GM21447 (cell line): Measurements from ENCODE around the gene RANBP6.
A peak's percentile ranks its signal among the peaks of the same experiment; 100 is the strongest.
"Not testable (repeated sequence)": the region's sequence is repeated elsewhere in the genome, so short reads cannot be mapped to it uniquely, and the experiment has no call there.

Experiments
- ATAC-seq: cut with Tn5 transposase; IDR thresholded peaks from one replicate; pipeline ENCODE4 v1.9.1; 2021; ENCODE audit not compliant: unreplicated experiment

RANBP6 gene

DNA sequence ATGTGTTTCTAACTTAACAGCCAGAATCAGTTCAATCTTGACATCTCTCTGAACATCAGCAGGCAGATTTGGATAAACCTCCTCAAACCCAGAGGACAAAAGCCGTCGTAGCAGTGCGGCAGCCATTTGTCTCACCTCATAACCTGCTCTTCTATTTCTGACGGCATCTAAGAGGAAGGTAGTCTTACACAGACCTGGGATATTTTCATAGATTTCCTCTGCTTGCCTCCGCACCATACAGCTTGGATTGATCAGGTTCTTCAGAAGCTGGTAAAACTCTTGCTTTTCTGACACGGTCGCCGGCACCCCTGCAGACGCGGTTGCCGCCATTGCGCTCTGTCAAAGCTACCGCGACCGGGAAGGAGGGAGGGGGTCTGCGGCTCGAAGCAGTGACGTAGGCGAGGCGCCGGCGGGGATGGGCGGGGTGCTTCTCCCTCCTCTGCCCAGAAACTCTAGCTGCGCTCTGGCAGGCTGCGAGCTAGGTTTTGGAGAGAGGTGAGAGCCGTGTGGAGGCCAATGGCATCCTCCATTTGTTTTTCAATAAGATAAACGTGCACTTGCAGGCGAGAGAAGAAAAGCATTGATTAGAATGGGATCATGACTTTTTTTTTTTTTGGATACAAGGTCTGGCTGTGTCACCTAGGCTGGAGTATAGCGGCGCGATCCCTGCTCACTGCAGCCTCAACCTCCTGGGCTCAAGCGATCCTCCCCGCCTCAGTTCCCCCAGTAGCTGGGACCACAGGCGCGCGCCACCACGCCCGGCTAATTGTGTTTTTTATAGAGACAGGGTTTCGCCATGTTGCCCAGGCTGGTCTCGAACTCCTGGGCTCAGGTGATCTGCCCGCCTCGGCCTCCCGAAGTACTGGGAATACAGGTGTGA is at the start of gene RANBP6:
Gene RANBP6, minus strand, starts transcription at position 347 of the 880 bp plus-strand sequence. Its CDS starts 17 bp downstream, at position 330.
- peak; percentile 97 for ATAC-seq

DNA sequence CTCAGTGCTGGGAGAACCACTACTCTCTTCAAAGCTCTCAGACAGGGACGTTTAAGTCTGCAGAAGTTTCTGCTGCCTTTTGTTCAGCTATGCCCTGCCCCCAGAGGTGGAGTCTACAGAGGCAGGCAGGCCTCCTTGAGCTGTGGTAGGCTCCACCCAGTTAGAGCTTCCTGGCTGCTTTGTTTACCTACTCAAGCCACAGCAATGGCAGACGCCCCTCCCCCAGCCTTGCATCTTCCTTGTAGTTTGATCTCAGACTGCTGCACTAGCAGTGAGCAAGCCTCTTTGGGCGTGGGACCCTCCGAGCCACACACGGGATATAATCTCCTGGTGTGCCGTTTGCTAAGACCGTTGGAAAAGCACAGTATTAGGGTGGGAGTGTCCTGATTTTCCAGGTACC is 47.7 kb upstream of the RANBP6 start:
- ATAC-seq = not testable (repeated sequence)

DNA sequence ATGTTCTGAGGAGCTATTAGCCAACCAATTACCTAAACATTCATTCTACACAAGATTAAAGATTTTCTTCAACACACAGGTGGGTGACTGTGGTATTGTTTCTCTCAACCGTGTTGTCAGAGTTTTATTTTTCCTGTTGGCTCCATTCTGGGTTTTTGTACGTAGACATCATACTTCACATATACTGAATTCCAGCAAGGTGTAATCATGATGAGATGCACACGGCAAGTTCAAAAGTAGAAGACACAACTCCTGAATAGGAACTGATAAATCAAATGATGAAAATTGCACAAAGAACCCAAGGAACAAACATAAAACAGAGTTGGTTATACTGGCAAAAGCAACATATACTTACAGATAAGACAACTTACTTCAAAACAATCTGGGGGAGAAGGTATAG is 40.2 kb upstream of the RANBP6 start:
- ATAC-seq = no peak

DNA sequence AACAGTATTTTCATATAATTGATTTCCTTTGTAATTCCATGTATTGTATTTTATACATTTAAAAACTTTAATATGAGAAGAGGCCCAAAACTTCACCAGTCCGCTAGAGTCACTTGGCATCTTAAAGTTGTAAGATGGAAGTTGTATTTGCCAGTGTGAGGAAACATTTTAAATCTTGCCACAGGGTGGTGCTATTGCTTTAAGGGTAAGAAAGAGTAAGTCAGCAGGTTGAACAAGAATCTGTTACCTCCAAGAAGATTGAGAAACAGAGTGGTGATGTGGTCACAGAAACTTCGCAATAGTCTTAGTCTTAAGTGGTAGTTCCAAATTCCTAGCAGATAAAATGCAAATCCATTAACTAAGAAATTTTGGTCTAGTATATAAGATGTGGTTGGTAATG is 39.8 kb upstream of the RANBP6 start:
- ATAC-seq = peak; percentile 62

DNA sequence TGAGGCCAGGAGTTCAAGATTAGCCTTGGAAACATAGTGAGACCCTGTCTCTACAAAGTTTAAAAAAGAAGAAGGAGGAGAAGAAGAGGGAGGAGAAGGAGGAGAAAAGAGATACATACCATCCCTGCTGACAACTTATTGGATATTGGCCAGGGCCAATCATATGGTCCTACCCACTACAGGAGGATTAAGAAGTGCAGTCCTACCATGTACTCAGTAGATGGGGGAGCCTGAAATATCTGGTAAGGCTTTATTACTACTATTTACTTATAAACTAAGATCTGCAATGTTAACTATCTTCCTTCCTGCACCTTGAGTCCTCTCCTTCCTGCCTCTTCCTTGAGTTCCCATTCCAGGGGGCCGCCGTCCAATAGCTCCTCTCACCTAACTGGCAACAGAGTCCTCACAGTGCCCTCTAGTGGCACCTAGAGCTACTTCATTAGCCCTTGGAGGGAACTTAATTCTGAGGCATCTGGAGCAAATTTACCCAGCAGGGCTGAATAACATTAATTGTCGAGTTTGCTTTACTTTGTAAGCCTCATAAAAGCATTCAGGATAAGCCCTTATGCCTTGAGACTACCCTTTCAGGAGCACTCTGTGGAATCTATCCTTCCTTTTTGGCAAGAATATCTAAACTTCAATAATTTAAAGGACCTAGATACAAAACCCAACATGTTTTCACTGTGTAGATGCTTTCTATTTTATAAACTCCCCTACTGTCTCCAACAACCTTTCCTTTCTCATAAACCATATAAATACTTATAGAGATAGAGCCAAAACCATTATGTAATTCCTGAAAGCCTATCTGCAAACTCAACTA is 39.1 kb upstream of the RANBP6 start:
- ATAC-seq = no peak

DNA sequence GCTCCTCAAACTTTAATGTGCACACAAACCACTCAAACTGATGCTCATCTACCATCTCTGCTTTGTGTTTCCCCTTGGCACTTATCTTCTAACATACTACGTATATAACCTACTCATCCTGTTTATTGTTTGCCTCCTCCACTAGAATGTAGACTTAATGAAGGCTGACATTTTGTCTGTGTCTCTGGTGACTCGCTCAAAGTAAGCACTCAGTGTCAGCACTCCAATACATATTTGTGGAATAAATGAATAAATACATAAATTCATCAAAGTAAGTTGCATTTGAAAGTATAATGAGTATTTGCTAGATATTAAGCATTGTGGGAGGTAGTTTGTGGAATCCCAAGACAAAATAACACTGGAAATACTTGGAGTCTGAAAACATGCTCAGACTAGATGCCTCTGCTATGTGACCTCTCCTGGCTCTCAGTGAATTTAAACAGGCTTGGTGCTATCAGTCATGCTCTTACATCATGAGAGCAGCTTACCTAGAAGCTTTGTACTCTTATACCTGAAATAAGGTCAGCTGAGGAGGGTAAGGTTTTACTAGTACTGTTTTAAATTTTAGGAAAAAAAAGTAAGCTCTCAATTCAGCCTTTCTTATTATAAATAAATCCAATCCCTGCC is 37.0 kb upstream of the RANBP6 start:
- ATAC-seq = no peak

- ATAC-seq = no peak
These were observed 36.1 kb upstream of the RANBP6 start for GRCh38 chr9:6051511-6051950.

- ATAC-seq = peak; percentile 75
These were observed 34.4 kb upstream of the RANBP6 start for GRCh38 chr9:6049798-6050197.

GRCh38 chr9:6048039-6048438 is 32.6 kb upstream of the RANBP6 start:
- no peak for ATAC-seq

GRCh38 chr9:6047020-6047419 is 31.6 kb upstream of the RANBP6 start:
- no peak for ATAC-seq

- no peak for ATAC-seq
These were observed 29.9 kb upstream of the RANBP6 start for GRCh38 chr9:6045364-6045763.

GRCh38 chr9:6040077-6040476 is 24.7 kb upstream of the RANBP6 start:
- ATAC-seq = no peak

DNA sequence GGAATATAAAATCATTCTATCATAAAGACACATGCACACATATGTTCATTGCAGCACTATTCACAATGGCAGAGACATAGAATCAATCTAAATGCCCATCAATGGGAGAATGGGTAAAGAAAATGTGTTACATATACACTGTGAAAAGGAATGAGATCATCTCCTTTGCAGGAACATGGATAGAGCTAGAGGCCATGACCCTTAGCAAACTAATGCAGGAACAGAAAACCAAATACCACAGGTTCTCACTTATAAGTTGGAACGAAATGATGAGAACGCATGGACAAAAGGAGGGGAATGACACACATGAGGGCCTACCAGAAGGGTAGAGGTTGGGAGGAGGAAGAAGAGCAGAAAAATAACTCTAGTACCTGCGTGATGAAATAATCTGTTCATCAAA is 21.0 kb upstream of the RANBP6 start:
- no peak for ATAC-seq

GRCh38 chr9:6034954-6035353 is 19.5 kb upstream of the RANBP6 start:
- ATAC-seq = no peak

- ATAC-seq = no peak
These were observed 14.3 kb upstream of the RANBP6 start for GRCh38 chr9:6029604-6030274.

- peak; percentile 73 for ATAC-seq
These were observed 8.7 kb upstream of the RANBP6 start for GRCh38 chr9:6024035-6024554.

DNA sequence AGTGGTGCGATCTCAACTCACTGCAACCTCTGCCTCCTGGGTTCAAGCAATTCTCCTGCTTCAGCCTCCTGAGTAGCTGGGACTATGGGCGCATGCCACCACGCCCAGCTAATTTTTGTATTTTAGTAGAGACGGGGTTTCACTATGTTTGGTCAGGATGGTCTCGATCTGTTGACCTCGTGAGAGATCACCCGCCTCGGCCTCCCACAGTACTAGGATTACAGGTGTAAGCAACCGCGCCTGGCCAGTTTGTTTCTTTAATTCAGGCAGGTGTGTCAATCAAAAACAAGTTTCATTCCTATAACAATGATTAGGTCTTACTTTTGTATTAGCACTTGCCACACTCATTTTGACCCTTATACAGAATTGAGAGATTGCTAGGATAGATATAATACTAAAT is 1.6 kb upstream of the RANBP6 start:
- ATAC-seq = not testable (repeated sequence)

DNA sequence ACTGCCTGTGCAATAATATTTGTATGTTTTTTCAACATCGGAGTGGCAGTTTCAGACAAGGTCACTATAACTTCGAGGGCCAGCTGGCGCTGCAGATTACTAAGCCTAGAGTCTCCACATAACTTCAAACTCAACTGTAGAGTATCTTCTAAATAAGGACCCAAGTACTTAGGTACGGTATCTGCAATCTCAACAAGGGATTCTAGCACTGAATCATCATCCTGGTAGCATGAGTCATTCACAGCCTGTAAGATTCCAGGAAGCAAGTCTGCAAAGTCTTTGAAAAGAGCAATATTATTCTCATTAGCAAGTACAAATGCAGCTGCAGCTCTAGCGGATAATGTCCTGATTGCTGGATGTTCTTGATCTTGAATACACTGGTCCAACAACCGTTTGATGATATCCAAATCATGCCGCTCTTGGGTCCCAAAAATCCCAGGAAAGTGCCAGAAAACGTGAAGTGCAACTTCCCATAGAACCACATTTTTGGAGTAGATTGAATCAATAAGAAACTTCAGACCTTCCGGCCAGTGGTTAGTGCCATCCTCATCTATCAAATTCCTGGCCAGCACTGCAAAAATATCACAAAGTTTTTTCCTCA is 654 bp downstream of the RANBP6 start:
- ATAC-seq = no peak

DNA sequence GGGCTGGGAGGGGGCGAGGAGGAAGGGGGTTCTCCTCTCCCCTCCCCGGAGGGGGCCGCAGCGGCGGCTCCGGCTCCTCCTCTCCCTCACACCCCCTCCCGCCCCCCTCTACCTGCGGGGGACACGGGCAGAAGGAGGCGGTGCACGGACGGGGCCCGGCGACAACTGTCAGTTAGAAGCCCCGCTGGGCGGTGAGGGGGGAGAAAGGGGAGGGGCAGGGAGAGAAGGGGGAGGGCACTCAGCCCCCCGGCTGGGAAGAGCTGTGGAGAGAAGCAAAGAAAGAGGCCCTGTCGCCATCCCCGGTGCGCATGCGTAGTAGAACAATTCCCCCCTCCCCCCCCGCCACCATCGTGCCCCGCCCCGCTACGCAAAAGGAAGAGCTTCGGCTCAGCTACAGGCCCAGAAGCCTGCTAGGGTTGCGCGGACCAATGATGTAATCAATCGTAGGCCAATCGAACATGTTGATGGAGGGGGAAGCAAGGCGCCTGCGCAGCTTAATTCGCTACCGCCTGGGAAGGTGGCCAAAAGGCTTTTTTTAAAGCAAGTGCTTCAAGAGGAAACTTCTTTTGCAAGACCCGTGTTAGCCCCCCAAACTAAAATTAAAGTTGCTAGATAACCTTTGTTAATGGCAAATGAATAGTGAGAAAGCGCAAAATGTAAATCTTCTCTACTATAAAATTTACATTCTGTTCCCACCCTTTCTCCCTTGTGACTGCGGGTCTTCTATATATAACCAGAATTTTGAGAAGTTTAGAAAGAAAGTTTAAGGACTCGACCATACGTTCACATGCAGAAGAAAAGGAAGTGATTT is 7.0 kb downstream of the RANBP6 start:
- peak; percentile 70 for ATAC-seq
